T-helper 2 cell treated with Interferon-gamma antibody and Interleukin-4, amounts not matched to agents 5 μg/mL and 100 μg/mL, for 36 hours (primary cell): ENCODE data around the gene SH2B2.

ENCODE experiments used
- DNase-seq: peaks from one replicate; pipeline ENCODE4 v3.0.0; 2021; ENCODE audit warnings: low spot score
- H3K27ac Mint-ChIP-seq: one replicate; pipeline ENCODE4 v1.8.0; 2021; ENCODE audit warnings: mild to moderate bottlenecking, mixed read lengths
- H3K27me3 Mint-ChIP-seq: one replicate; pipeline ENCODE4 v1.8.0; 2021; ENCODE audit warnings: low read depth, mixed read lengths
- H3K36me3 Mint-ChIP-seq: one replicate; pipeline ENCODE4 v1.8.0; 2021; ENCODE audit warnings: low read depth, mixed read lengths
- H3K4me1 Mint-ChIP-seq: one replicate; pipeline ENCODE4 v1.8.0; 2021; ENCODE audit warnings: low read depth, mixed read lengths
- H3K4me3 Mint-ChIP-seq: one replicate; pipeline ENCODE4 v1.8.0; 2022; ENCODE audit warnings: mild to moderate bottlenecking, moderate library complexity, mixed read lengths
- H3K9me3 Mint-ChIP-seq: one replicate; pipeline ENCODE4 v1.8.0; 2021; ENCODE audit warnings: mixed read lengths

Gene SH2B2

DNA sequence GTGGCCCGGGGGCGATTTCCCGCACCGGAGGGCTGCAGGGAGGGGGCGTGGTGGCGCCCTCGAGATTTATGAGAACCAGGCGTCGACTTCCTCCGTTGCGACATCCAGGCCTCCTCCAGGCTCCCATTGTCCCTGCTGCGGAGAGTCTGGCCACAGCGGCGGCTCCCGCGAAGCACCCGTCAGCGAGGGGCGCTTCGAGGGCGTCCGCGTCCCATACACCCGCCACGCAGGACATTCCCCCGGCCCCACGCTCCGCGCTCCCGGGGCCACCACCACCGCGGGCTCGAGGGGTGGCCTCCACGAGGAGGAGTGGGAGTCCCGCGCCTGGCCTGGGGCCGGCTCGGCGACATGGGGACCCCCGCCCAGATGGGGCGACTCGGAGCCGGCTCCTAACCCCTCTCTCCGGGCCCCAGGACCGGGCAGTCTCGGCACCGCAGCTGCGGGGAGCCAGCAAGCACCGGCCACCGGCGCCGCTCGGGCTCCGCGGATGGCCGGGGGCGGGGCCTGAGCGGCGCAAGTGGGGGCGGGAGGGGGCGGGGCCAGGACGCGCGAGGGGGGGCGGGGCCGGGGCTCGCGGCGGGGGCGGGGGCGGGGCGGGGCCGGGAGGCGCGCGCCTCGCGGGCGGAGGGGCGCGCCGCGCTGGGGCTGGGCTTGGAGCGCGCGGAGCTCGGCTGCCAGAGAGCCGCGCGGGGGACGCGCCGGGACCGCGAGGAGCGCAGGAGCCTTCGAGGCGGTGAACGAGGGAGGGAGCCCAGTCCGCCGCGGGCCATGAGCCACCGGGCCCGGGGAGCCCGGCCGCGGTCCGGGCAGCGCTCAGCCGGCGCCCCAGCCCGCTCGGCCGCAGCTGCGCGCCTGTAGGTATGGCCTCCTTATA, at the start of gene SH2B2:
TSS of gene SH2B2 (plus strand) at position 632 of the 874 bp plus-strand sequence. CDS start 13,683 bp downstream, outside the sequence.
- DNase-seq, result peak; percentile 31
- H3K4me3 Mint-ChIP-seq, result peak within 1 kb of the TSS; percentile 36
- no peak within 1 kb of the TSS for H3K27ac Mint-ChIP-seq
- no peaks in the 10 kb centered on the region for H3K36me3 Mint-ChIP-seq
- no peaks in the 10 kb centered on the region for H3K9me3 Mint-ChIP-seq
- H3K4me1 Mint-ChIP-seq, result peaks cover 6% of the 10 kb centered on the region
- peaks cover 24% of the 10 kb centered on the region for H3K27me3 Mint-ChIP-seq

DNA sequence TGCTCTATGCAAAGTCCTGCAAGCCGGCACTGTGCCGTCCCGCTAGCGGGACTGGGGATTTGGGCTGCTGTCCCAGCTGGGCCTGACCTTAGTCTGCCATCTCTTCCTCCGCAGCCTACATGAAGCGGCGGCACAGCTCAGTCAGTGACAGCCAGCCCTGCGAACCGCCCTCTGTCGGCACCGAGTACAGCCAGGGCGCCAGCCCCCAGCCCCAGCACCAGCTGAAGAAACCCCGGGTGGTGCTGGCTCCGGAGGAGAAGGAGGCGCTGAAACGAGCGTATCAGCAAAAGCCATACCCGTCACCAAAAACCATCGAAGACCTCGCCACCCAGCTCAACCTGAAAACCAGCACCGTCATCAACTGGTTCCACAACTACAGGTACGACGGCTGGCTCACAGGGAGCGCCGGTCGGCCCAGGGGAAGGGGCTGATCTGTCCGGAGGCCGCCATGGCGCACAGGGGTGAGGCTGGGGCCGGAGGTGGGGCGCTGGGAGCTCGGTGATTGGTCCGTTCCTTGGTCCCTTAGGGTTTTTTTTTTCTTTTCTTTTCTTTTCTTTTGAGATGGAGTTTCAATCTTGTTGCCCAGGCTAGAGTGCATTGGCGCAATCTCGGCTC, 47.4 kb upstream of the SH2B2 start:
- DNase-seq, result no peak
- H3K36me3 Mint-ChIP-seq, result no peaks in the 10 kb centered on the region
- H3K9me3 Mint-ChIP-seq, result no peaks in the 10 kb centered on the region
- no peak overlapping the region for H3K27ac Mint-ChIP-seq
- no peaks in the 10 kb centered on the region for H3K27me3 Mint-ChIP-seq
- no peak overlapping the region for H3K4me3 Mint-ChIP-seq
- H3K4me1 Mint-ChIP-seq, result no peaks in the 10 kb centered on the region

GRCh38 chr7:102241431-102241830, 45.2 kb upstream of the SH2B2 start:
- Mint-ChIP-seq H3K36me3 (no peaks in the 10 kb centered on the region), H3K27ac (no peak overlapping the region), H3K9me3 (no peaks in the 10 kb centered on the region), H3K4me3 (no peak overlapping the region), H3K4me1 (no peaks in the 10 kb centered on the region), H3K27me3 (no peaks in the 10 kb centered on the region)
- DNase-seq, result no peak

DNA sequence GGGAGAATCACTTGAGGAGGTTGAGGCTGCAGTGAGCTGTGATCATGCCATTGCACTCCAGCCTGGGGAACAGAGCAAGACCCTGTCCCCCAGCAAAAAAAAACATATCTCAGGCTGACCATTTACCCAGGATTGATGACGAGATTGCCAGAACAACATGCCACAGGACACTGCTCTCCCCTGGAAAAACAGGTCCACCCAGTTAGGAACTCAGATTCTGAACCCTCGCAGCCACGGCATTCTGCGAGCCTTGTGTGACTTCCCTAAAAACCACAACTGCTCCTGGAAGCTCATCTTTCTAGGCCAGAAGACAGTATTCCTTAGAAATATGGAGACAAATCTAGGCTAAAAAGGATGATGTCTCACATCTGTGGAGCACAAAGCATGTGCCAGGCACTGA, 42.1 kb upstream of the SH2B2 start:
- Mint-ChIP-seq H3K27ac (no peak overlapping the region), H3K27me3 (no peaks in the 10 kb centered on the region), H3K4me1 (no peaks in the 10 kb centered on the region), H3K4me3 (no peak overlapping the region), H3K36me3 (no peaks in the 10 kb centered on the region), H3K9me3 (no peaks in the 10 kb centered on the region)
- DNase-seq, result no peak

GRCh38 chr7:102248081-102248455, 38.6 kb upstream of the SH2B2 start:
- Mint-ChIP-seq H3K9me3 (no peaks in the 10 kb centered on the region), H3K36me3 (peaks cover 3% of the 10 kb centered on the region), H3K27me3 (no peaks in the 10 kb centered on the region), H3K4me1 (peaks cover 6% of the 10 kb centered on the region), H3K4me3 (no peak overlapping the region), H3K27ac (no peak overlapping the region)
- no peak for DNase-seq

- no peaks in the 10 kb centered on the region for H3K27me3 Mint-ChIP-seq
- no peaks in the 10 kb centered on the region for H3K9me3 Mint-ChIP-seq
- peaks cover 6% of the 10 kb centered on the region for H3K4me1 Mint-ChIP-seq
- H3K36me3 Mint-ChIP-seq, result peaks cover 3% of the 10 kb centered on the region
- H3K4me3 Mint-ChIP-seq, result no peak overlapping the region
- DNase-seq, result no peak
- no peak overlapping the region for H3K27ac Mint-ChIP-seq
These were observed 37.9 kb upstream of the SH2B2 start for GRCh38 chr7:102248456-102249395.

- H3K36me3 Mint-ChIP-seq, result peaks cover 3% of the 10 kb centered on the region
- peaks cover 6% of the 10 kb centered on the region for H3K4me1 Mint-ChIP-seq
- H3K4me3 Mint-ChIP-seq, result no peak overlapping the region
- H3K9me3 Mint-ChIP-seq, result no peaks in the 10 kb centered on the region
- no peak overlapping the region for H3K27ac Mint-ChIP-seq
- no peak for DNase-seq
- H3K27me3 Mint-ChIP-seq, result no peaks in the 10 kb centered on the region
These were observed 34.9 kb upstream of the SH2B2 start for GRCh38 chr7:102251531-102252365.

DNA sequence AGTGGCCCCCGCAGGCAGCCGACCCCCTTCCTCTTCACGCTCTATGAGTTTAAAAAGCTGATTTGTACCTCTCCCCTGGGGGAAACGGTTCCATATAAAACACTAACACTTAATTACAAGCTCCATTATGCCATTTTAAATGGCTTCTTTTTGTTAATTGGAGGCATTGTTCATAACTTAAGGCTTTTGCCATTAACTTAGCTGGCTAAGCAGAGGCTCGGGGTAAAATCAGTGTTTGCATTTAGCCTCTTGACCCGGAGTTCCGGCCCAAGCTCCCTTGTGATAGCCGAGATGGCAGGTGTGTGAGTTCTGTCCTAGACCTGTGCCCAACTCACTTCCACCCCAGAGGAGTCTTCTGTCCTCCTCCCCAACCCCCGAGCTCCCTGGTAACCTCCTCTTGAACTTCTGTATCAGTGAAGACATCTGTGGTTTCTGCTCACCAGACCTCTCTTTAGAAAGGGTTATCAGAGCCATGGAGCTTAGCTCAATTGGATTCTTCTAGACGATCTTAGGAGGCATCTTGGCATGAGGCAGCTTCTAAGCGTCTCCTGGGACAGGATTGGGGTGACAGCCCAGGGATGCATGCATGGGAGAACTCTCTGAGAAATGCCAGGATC, 34.2 kb upstream of the SH2B2 start:
- Mint-ChIP-seq H3K36me3 (peaks cover 3% of the 10 kb centered on the region), H3K27me3 (no peaks in the 10 kb centered on the region), H3K4me3 (no peak overlapping the region), H3K9me3 (no peaks in the 10 kb centered on the region), H3K27ac (no peak overlapping the region), H3K4me1 (peaks cover 6% of the 10 kb centered on the region)
- no peak for DNase-seq

GRCh38 chr7:102253066-102253972, 33.3 kb upstream of the SH2B2 start:
- no peak overlapping the region for H3K4me3 Mint-ChIP-seq
- no peak overlapping the region for H3K27ac Mint-ChIP-seq
- H3K36me3 Mint-ChIP-seq, result peaks cover 3% of the 10 kb centered on the region
- no peak for DNase-seq
- H3K9me3 Mint-ChIP-seq, result no peaks in the 10 kb centered on the region
- no peaks in the 10 kb centered on the region for H3K27me3 Mint-ChIP-seq
- H3K4me1 Mint-ChIP-seq, result peaks cover 6% of the 10 kb centered on the region

DNA sequence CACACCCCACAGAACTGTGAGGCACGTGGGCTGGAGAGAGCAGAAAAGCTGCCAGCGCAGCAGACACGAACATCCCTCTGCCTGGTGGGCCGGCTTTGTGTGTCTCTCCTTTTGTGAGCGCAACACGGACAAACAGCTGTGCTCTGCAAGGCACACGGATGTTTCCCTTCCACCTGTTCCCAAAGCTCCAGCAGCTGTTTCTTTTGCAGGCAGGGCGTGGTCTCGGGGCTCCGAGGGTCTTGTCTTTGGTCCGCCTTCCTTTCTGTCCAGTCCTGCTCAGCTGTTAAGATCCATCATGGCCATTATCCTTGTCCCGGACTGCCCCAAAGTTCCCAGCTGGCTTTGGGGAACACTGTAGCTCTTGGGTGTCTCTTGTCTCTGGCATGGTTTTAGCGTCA, 32.7 kb upstream of the SH2B2 start:
- H3K9me3 Mint-ChIP-seq, result no peaks in the 10 kb centered on the region
- peaks cover 3% of the 10 kb centered on the region for H3K36me3 Mint-ChIP-seq
- H3K4me1 Mint-ChIP-seq, result peaks cover 6% of the 10 kb centered on the region
- H3K27ac Mint-ChIP-seq, result no peak overlapping the region
- DNase-seq, result no peak
- H3K4me3 Mint-ChIP-seq, result no peak overlapping the region
- H3K27me3 Mint-ChIP-seq, result no peaks in the 10 kb centered on the region

DNA sequence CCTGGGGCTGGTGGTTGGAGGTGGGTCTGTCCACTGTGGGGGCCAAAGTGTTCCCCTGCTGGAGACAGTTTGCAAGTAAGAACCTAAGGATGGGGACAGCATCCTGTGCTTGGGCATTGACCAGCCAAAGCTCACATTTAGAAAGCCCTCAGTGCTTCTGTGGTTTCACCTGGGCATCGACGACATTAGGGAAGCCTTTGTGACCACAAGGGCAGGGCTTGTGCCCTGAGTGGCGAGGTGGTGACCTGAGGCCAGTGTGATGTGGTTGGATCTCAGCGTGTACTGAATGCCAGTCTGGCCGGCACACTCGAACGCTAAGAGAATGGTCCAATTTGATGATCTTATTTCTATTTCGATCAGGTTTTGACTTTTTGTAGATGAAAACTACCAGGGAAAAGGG, 32.1 kb upstream of the SH2B2 start:
- Mint-ChIP-seq H3K36me3 (peaks cover 3% of the 10 kb centered on the region), H3K9me3 (no peaks in the 10 kb centered on the region), H3K4me3 (no peak overlapping the region), H3K27me3 (no peaks in the 10 kb centered on the region), H3K4me1 (peaks cover 6% of the 10 kb centered on the region), H3K27ac (no peak overlapping the region)
- DNase-seq, result no peak

DNA sequence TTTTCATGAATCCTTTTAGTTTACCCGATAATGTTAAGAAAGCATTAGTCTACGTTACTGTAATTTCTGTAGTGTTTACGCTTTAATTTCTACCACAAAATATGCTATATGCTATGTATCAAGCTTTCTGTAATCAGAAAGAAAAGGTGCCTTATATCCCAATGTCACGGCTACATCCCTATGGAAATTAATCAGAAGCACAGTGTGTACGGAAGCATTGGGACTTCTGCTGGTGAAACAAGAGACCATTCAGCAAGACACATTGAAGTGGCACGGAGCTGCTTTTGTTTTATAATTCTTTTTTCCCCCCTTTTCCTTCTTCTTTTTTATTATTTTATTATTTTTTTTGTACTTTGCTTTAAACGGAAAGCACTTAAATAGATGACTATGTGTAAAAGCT, 31.2 kb upstream of the SH2B2 start:
- Mint-ChIP-seq H3K4me3 (no peak overlapping the region), H3K9me3 (no peaks in the 10 kb centered on the region), H3K27ac (no peak overlapping the region), H3K4me1 (peaks cover 6% of the 10 kb centered on the region), H3K36me3 (peaks cover under 1% of the 10 kb centered on the region), H3K27me3 (no peaks in the 10 kb centered on the region)
- DNase-seq, result no peak
